Osteoblast (primary cell): ENCODE measurements around the gene STXBP4. TPM values are rescaled to one million over a fixed set of nuclear protein-coding genes. Genes with fewer than 3 reads are reported as not detected.

Experiments used
- DNase-seq: peaks from one replicate; pipeline ENCODE4 v3.0.0; 2011; ENCODE audit warnings: low spot score, mixed read lengths; ENCODE audit not compliant: insufficient read length; ENCODE audit errors: missing footprints
- H2AFZ ChIP-seq: 2 replicates; pipeline ENCODE4 v1.6.0; 2011; ENCODE audit warnings: mild to moderate bottlenecking, low read length
- H3K27ac ChIP-seq: 2 replicates; pipeline ENCODE4 v1.5.1; 2011; ENCODE audit warnings: mild to moderate bottlenecking, low read depth, low read length, moderate library complexity
- H3K27me3 ChIP-seq: 2 replicates; pipeline ENCODE4 v1.6.0; 2012; ENCODE audit warnings: mild to moderate bottlenecking, control low read depth, inconsistent platforms, low read length, moderate library complexity; ENCODE audit not compliant: insufficient read depth
- H3K36me3 ChIP-seq: 2 replicates; pipeline ENCODE4 v1.5.1; 2011; ENCODE audit warnings: mild to moderate bottlenecking, low read length, control low read depth, moderate library complexity; ENCODE audit not compliant: insufficient read depth
- H3K4me1 ChIP-seq: 2 replicates; pipeline ENCODE4 v1.5.1; 2011; ENCODE audit warnings: mild to moderate bottlenecking, low read length, control low read depth, moderate library complexity; ENCODE audit not compliant: insufficient read depth
- H3K4me2 ChIP-seq: 2 replicates; pipeline ENCODE4 v1.6.0; 2011; ENCODE audit warnings: mild to moderate bottlenecking, low read length; ENCODE audit not compliant: insufficient read depth
- H3K4me3 ChIP-seq: fragments of 200-600 bp; sonication (generic); 3 replicates; pipeline ENCODE4 v1.5.1; 2012; ENCODE audit warnings: mild to moderate bottlenecking, low read length, inconsistent platforms; ENCODE audit not compliant: insufficient read depth
- H3K79me2 ChIP-seq: 2 replicates; pipeline ENCODE4 v1.6.0; 2012; ENCODE audit warnings: mild to moderate bottlenecking, low read length, control low read depth, inconsistent platforms; ENCODE audit not compliant: insufficient read depth
- H3K9me3 ChIP-seq: 2 replicates; pipeline ENCODE4 v1.5.1; 2011; ENCODE audit warnings: low read depth, low read length, control low read depth
- H4K20me1 ChIP-seq: 2 replicates; pipeline ENCODE4 v1.6.0; 2012; ENCODE audit warnings: mild to moderate bottlenecking, low read length, control low read depth; ENCODE audit not compliant: insufficient read depth
- total RNA-seq: library from RNA; depleted of rRNA; stranded (reverse); fragments of >200 nt; gene quantifications from 2 replicates; pipeline ENCODE4 v1.2.3, GENCODE V29; 2012
- TF ChIP-seq, protein P1 (sequence below): IDR thresholded peaks from 2 replicates; pipeline ENCODE4 v1.5.1; 2011; ENCODE audit warnings: mild to moderate bottlenecking, low read depth, low read length, moderate library complexity; ENCODE audit errors: extremely low read depth

STXBP4 gene
- total RNA-seq, 1 donor = 19.2 TPM

DNA sequence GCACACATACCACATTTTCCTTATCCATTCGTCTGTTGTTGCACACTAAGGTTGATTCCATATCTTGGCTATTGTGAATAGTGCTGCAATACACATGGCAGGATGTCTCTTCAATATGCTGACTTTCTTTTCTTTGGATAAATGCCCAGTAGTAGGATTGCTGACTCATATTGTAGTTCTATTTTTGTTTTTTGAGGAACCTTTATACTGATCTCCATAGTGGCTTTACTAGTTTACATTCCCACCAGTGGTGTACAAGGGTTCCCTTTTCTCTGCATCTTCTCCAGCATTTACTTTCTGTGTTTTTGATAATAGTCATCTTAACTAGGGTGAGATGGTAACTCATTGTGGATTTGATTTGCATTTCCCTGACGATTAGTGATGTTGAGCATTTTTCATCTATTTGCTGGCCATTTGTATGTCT lies 118.1 kb downstream of the STXBP4 start:
- TF ChIP-seq, protein P1, sequence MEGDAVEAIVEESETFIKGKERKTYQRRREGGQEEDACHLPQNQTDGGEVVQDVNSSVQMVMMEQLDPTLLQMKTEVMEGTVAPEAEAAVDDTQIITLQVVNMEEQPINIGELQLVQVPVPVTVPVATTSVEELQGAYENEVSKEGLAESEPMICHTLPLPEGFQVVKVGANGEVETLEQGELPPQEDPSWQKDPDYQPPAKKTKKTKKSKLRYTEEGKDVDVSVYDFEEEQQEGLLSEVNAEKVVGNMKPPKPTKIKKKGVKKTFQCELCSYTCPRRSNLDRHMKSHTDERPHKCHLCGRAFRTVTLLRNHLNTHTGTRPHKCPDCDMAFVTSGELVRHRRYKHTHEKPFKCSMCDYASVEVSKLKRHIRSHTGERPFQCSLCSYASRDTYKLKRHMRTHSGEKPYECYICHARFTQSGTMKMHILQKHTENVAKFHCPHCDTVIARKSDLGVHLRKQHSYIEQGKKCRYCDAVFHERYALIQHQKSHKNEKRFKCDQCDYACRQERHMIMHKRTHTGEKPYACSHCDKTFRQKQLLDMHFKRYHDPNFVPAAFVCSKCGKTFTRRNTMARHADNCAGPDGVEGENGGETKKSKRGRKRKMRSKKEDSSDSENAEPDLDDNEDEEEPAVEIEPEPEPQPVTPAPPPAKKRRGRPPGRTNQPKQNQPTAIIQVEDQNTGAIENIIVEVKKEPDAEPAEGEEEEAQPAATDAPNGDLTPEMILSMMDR = no peak
- Histone ChIP-seq H3K4me1 (peaks cover 3% of the 10 kb centered on the region), H2AFZ (no peak overlapping the region), H3K79me2 (no peaks in the 10 kb centered on the region), H3K27ac (no peak overlapping the region), H4K20me1 (no peaks in the 10 kb centered on the region), H3K9me3 (no peaks in the 10 kb centered on the region), H3K4me2 (no peak overlapping the region), H3K36me3 (no peaks in the 10 kb centered on the region), H3K4me3 (no peak overlapping the region), H3K27me3 (no peaks in the 10 kb centered on the region)
- no peak for DNase-seq

DNA sequence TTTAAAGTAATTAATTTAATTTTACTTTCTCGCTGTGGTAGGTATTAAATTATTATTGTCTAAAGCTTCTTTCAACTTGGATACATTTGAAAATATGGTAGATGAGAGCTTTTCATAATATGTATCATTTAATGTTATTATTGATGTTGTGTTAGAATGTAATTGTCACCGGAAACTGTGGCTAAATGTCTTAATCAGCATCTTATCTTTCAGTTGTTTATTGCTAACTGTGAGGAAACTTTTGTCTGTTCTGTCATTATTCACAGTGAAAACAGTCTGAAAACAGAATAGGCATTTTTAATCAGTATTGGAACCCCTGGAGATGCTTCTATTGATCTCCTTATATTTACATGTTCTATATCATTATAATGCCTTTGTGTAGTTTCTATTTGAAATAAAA lies 120.7 kb downstream of the STXBP4 start:
- H3K27ac ChIP-seq = no peak overlapping the region
- no peaks in the 10 kb centered on the region for H3K79me2 ChIP-seq
- no peaks in the 10 kb centered on the region for H4K20me1 ChIP-seq
- H3K4me1 ChIP-seq = peaks cover 3% of the 10 kb centered on the region
- H3K9me3 ChIP-seq = no peaks in the 10 kb centered on the region
- no peak overlapping the region for H3K4me2 ChIP-seq
- no peak for DNase-seq
- H2AFZ ChIP-seq = no peak overlapping the region
- TF ChIP-seq, protein P1 = no peak
- no peaks in the 10 kb centered on the region for H3K36me3 ChIP-seq
- no peaks in the 10 kb centered on the region for H3K27me3 ChIP-seq
- H3K4me3 ChIP-seq = no peak overlapping the region

DNA sequence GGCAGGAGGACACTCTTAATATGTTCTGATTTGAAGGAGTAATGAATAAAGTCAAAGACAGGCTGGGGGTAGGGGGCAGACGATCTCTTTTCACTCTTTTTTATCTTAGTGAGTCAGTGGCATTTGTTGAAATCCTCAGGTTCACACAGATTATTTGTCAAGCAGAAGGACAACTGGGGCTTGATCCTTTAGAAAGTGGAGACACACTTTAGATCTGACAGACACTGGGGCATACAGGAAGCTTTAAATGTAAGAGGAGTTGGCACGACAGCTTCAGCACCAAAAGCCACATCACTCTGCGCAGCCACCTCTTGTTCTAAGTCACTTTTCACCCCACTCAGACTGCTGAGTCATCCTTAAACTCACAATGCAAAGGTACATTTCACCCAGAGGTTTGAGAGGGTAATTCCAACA lies 121.5 kb downstream of the STXBP4 start:
- no peaks in the 10 kb centered on the region for H3K36me3 ChIP-seq
- H3K9me3 ChIP-seq = no peaks in the 10 kb centered on the region
- H3K4me3 ChIP-seq = no peak overlapping the region
- H3K27me3 ChIP-seq = no peaks in the 10 kb centered on the region
- H4K20me1 ChIP-seq = no peaks in the 10 kb centered on the region
- DNase-seq = no peak
- H3K4me1 ChIP-seq = peaks cover 3% of the 10 kb centered on the region
- H2AFZ ChIP-seq = no peak overlapping the region
- H3K27ac ChIP-seq = no peak overlapping the region
- no peak overlapping the region for H3K4me2 ChIP-seq
- TF ChIP-seq, protein P1 = no peak
- H3K79me2 ChIP-seq = no peaks in the 10 kb centered on the region

DNA sequence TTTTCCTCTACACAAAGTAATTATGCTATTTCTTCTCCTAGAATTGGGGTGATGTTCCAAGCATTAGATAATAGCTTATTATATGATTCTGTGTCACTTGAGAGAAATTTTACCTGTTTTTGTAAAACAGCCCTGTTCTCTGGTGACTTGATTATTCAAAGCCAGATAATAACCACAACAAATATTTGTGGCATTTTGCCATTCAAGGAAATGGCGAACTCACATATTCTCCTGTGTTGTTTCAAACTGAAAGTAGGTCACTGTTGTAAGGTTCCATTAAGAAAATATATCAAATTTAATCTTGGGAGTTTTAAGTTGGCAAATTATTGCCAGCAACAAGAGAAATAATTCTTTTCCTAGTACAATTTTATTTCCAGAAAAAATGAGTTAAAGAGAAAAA lies 124.8 kb downstream of the STXBP4 start:
- Histone ChIP-seq H3K9me3 (no peaks in the 10 kb centered on the region), H4K20me1 (no peaks in the 10 kb centered on the region)
- DNase-seq = no peak

More for the DNA sequence above, 124.8 kb downstream of the STXBP4 start:
- Histone ChIP-seq H3K4me2 (no peak overlapping the region), H3K79me2 (no peaks in the 10 kb centered on the region), H3K27ac (no peak overlapping the region), H3K36me3 (no peaks in the 10 kb centered on the region), H3K4me3 (no peak overlapping the region), H2AFZ (no peak overlapping the region), H3K27me3 (no peaks in the 10 kb centered on the region), H3K4me1 (no peaks in the 10 kb centered on the region)
- TF ChIP-seq, protein P1 = no peak
